Neural cell (in vitro differentiated cells): ENCODE data around the gene GIPC3. TPM values are rescaled to one million over a fixed set of nuclear protein-coding genes. Genes with fewer than 3 reads are reported as not detected.

Experiments
- H2AFZ ChIP-seq: fragments of 200-600, 300-800 bp; sonication (generic), shearing (Covaris generic); 2 replicates; pipeline ENCODE4 v1.6.0; 2014; ENCODE audit warnings: low read depth, mild to moderate bottlenecking, antibody characterized with exemption, low read length, moderate library complexity
- H3F3A ChIP-seq: fragments of 200-600 bp; shearing (Covaris generic); 2 replicates; pipeline ENCODE4 v1.6.1; 2016; ENCODE audit warnings: mild to moderate bottlenecking, moderate library complexity, mixed read lengths, antibody characterized with exemption, low read length; ENCODE audit not compliant: insufficient read depth, poor library complexity, severe bottlenecking
- H3K27ac ChIP-seq: fragments of 200-600, 300-800 bp; sonication (generic), shearing (Covaris generic); 2 replicates; pipeline ENCODE4 v1.5.1; 2014; ENCODE audit warnings: mild to moderate bottlenecking, low read length, moderate library complexity
- H3K27me3 ChIP-seq: fragments of 300-800, 200-600 bp; sonication (generic), shearing (Covaris generic); 2 replicates; pipeline ENCODE4 v1.6.0; 2014; ENCODE audit warnings: mild to moderate bottlenecking, low read depth, low read length, moderate library complexity; ENCODE audit not compliant: insufficient read depth
- H3K36me3 ChIP-seq: fragments of 300-800, 200-600 bp; sonication (generic), shearing (Covaris generic); 2 replicates; pipeline ENCODE4 v1.5.1; 2014; ENCODE audit warnings: mild to moderate bottlenecking, antibody characterized with exemption, low read length, moderate library complexity; ENCODE audit not compliant: insufficient read depth
- H3K4me2 ChIP-seq: fragments of 300-800, 200-600 bp; sonication (generic), shearing (Covaris generic); 2 replicates; pipeline ENCODE4 v1.6.0; 2014; ENCODE audit warnings: mild to moderate bottlenecking, low read length
- H3K4me3 ChIP-seq: fragments of 300-800, 200-600 bp; sonication (generic), shearing (Covaris generic); 2 replicates; pipeline ENCODE4 v1.5.1; 2014; ENCODE audit warnings: mild to moderate bottlenecking, low read length, moderate library complexity
- H3K79me2 ChIP-seq: fragments of 200-600 bp; shearing (Covaris generic); replicated peaks from 2 replicates; pipeline ENCODE4 v1.6.0; 2014; ENCODE audit warnings: mild to moderate bottlenecking, low read length, moderate library complexity; ENCODE audit not compliant: insufficient read depth
- H3K9ac ChIP-seq: fragments of 300-800, 200-600 bp; sonication (generic), shearing (Covaris generic); 2 replicates; pipeline ENCODE4 v1.6.1; 2016; ENCODE audit warnings: mild to moderate bottlenecking, low read length, mixed read lengths
- H3K9me2 ChIP-seq: fragments of 200-600 bp; shearing (Covaris generic); 2 replicates; pipeline ENCODE4 v1.6.1; 2016; ENCODE audit warnings: mild to moderate bottlenecking, low read length, mixed read lengths; ENCODE audit not compliant: insufficient read depth
- H3K9me3 ChIP-seq: fragments of 200-600, 300-800 bp; sonication (generic), shearing (Covaris generic); 2 replicates; pipeline ENCODE4 v1.6.1; 2016; ENCODE audit warnings: mild to moderate bottlenecking, mixed run types, low read length, moderate library complexity, mixed read lengths
- H4K20me1 ChIP-seq: fragments of 200-600 bp; shearing (Covaris generic); 2 replicates; pipeline ENCODE4 v1.6.1; 2016; ENCODE audit warnings: mild to moderate bottlenecking, mixed run types; ENCODE audit not compliant: insufficient read depth
- EP300 ChIP-seq: fragments of 450-650 bp; conservative IDR thresholded peaks from 2 replicates; pipeline ENCODE4 v1.6.1; 2014; ENCODE audit warnings: antibody characterized with exemption, mild to moderate bottlenecking, moderate library complexity; ENCODE audit not compliant: poor library complexity, severe bottlenecking
- EZH2 ChIP-seq: fragments of 200-600, 300-800 bp; shearing (Covaris generic), sonication (generic); IDR thresholded peaks from 2 replicates; pipeline ENCODE4 v1.6.1; 2014; ENCODE audit warnings: antibody characterized with exemption, low read length, borderline replicate concordance, mild to moderate bottlenecking; ENCODE audit not compliant: insufficient read depth, poor library complexity, severe bottlenecking
- MXI1 ChIP-seq: fragments of 450-650 bp; conservative IDR thresholded peaks from 2 replicates; pipeline ENCODE4 v1.6.1; 2014; ENCODE audit warnings: antibody characterized with exemption, mild to moderate bottlenecking; ENCODE audit not compliant: poor library complexity, severe bottlenecking
- POLR2AphosphoS5 ChIP-seq: IDR thresholded peaks from 2 replicates; pipeline ENCODE4 v1.6.1; 2012
- RAD21 ChIP-seq: fragments of 450-650 bp; conservative IDR thresholded peaks from 2 replicates; pipeline ENCODE4 v1.6.1; 2014; ENCODE audit warnings: antibody characterized with exemption, mild to moderate bottlenecking, moderate library complexity
- SMC3 ChIP-seq: fragments of 450-650 bp; conservative IDR thresholded peaks from 2 replicates; pipeline ENCODE4 v1.6.1; 2014; ENCODE audit warnings: antibody characterized with exemption, mild to moderate bottlenecking, moderate library complexity; ENCODE audit not compliant: poor library complexity
- TAF1 ChIP-seq: IDR thresholded peaks from 2 replicates; pipeline ENCODE4 v1.6.1; 2012; ENCODE audit warnings: low read depth
- polyA plus RNA-seq: library from polyadenylated mRNA; depleted of rRNA; stranded (reverse); fragments of >200 nt; gene quantifications from 2 replicates; pipeline ENCODE4 v1.2.3, GENCODE V29; 2014
- TF ChIP-seq, protein P1 (sequence below): fragments of 450-650 bp; IDR thresholded peaks from 2 replicates; pipeline ENCODE4 v1.5.1; 2014; ENCODE audit warnings: antibody characterized with exemption, mild to moderate bottlenecking, moderate library complexity; ENCODE audit not compliant: poor library complexity, severe bottlenecking
- TF ChIP-seq, protein P2 (sequence below): IDR thresholded peaks from 2 replicates; pipeline ENCODE4 v1.6.1; 2012; ENCODE audit warnings: borderline replicate concordance

The GIPC3 gene
- polyA plus RNA-seq, 1 donor from 2014 or later, result not detected

DNA sequence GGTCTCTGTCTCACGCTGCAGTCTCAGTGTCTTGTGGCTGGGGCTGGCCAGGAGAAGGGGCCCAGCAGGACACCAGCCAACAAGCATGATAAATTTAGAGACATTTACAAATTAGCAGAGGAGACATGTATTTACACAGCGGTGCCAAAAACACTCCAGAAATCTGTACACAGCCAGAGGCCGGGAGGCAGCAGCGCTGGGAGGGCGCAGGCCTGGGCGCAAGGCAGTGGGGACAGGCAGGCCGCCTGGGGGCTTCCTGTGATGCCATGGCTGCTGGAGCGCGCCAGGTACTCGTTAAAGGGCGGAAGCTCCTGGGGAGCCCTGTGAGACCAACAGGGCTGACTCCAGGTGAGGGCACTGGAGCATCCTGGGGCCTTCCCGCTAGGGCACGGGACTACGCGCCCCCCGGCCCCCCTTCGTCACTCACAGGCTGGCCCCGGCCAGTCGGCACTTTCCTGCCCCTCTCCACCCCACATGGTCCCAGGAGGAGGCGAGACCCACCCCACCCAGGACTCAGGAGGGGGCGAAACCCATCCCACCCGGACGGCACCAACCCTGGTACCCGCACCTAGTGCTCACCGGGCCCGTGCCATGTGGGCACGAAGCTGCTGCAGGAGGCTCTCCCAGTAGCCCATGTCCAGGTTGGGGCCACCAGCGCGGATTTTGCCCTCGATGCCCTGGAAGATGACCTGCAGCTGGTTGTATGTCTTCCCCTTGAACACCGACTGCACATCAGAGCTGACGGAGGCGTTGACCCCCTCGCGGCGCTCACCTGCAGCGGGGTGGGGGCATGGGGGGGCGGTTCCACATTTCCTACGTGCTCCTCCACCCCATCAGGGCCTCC is 28.8 kb downstream of the GIPC3 start (continued):
- TF ChIP-seq SMC3, result no peak
- TF ChIP-seq TAF1, result no peak

DNA sequence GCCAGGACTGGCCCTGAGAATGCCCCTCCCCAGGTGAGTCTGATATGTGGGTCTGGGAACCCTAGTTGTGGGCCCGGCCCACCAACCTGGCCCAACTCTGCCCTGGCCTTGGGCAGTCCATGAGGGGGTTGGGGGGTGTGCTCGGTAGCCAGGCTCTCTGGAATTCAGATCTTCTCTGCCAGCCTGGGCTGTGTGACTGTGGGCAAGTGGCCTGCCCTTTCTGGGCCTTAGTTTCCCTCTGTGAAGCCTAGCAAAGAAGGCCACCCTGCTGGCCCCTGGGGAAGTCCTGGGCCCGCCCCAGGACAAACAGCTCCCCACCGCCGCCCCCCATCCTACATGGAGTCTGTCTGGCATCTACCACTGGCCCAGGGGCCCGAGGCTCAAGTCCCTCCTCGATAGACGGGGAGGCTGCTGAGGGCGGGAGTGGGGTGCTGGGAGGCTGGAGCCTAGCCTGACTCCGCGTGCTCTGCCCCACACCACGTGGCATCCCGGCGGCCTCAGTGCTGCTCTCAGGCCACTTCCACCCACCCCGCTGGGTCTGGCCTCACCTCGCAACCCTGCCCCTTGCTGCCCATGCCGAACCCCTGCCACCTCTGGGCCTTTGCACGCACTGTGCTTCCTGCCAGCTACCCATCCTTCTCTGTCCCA is 29.7 kb downstream of the GIPC3 start:
- no peaks in the 10 kb centered on the region for H3F3A ChIP-seq
- H3K79me2 ChIP-seq, result no peaks in the 10 kb centered on the region
- no peak overlapping the region for H3K9ac ChIP-seq
- no peaks in the 10 kb centered on the region for H3K9me2 ChIP-seq
- no peak overlapping the region for H2AFZ ChIP-seq
- no peaks in the 10 kb centered on the region for H3K27me3 ChIP-seq
- H4K20me1 ChIP-seq, result no peaks in the 10 kb centered on the region
- TF ChIP-seq, protein P1, sequence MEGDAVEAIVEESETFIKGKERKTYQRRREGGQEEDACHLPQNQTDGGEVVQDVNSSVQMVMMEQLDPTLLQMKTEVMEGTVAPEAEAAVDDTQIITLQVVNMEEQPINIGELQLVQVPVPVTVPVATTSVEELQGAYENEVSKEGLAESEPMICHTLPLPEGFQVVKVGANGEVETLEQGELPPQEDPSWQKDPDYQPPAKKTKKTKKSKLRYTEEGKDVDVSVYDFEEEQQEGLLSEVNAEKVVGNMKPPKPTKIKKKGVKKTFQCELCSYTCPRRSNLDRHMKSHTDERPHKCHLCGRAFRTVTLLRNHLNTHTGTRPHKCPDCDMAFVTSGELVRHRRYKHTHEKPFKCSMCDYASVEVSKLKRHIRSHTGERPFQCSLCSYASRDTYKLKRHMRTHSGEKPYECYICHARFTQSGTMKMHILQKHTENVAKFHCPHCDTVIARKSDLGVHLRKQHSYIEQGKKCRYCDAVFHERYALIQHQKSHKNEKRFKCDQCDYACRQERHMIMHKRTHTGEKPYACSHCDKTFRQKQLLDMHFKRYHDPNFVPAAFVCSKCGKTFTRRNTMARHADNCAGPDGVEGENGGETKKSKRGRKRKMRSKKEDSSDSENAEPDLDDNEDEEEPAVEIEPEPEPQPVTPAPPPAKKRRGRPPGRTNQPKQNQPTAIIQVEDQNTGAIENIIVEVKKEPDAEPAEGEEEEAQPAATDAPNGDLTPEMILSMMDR, result no peak
- no peak for TF ChIP-seq EZH2
- TF ChIP-seq, protein P2, sequence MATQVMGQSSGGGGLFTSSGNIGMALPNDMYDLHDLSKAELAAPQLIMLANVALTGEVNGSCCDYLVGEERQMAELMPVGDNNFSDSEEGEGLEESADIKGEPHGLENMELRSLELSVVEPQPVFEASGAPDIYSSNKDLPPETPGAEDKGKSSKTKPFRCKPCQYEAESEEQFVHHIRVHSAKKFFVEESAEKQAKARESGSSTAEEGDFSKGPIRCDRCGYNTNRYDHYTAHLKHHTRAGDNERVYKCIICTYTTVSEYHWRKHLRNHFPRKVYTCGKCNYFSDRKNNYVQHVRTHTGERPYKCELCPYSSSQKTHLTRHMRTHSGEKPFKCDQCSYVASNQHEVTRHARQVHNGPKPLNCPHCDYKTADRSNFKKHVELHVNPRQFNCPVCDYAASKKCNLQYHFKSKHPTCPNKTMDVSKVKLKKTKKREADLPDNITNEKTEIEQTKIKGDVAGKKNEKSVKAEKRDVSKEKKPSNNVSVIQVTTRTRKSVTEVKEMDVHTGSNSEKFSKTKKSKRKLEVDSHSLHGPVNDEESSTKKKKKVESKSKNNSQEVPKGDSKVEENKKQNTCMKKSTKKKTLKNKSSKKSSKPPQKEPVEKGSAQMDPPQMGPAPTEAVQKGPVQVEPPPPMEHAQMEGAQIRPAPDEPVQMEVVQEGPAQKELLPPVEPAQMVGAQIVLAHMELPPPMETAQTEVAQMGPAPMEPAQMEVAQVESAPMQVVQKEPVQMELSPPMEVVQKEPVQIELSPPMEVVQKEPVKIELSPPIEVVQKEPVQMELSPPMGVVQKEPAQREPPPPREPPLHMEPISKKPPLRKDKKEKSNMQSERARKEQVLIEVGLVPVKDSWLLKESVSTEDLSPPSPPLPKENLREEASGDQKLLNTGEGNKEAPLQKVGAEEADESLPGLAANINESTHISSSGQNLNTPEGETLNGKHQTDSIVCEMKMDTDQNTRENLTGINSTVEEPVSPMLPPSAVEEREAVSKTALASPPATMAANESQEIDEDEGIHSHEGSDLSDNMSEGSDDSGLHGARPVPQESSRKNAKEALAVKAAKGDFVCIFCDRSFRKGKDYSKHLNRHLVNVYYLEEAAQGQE, result no peak
- no peak for TF ChIP-seq MXI1
- TF ChIP-seq EP300, result no peak
- TF ChIP-seq POLR2AphosphoS5, result no peak
- TF ChIP-seq SMC3, result no peak
- no peak for TF ChIP-seq TAF1
- no peak for TF ChIP-seq RAD21
- no peaks in the 10 kb centered on the region for H3K9me3 ChIP-seq
- H3K36me3 ChIP-seq, result no peaks in the 10 kb centered on the region
- H3K4me3 ChIP-seq, result no peak overlapping the region
- H3K4me2 ChIP-seq, result no peak overlapping the region
- H3K27ac ChIP-seq, result no peak overlapping the region
